Measurements from ENCODE around the gene INPP5K.

GRCh38 chr17:1464186-1464585 is 52.2 kb downstream of the INPP5K start:
- no peak for TF ChIP-seq POLR2AphosphoS5 (IDR thresholded peaks at IDR 0.05; ENCODE audit: low read depth, low read length)
- no peak for TF ChIP-seq REST (IDR thresholded peaks at IDR 0.05; ENCODE audit: insufficient read depth in 1 of 2, low read depth in 2 of 2, low read length in 2 of 2)
- no peak for TF ChIP-seq TAF1 (IDR thresholded peaks at IDR 0.05; ENCODE audit: borderline replicate concordance, insufficient read depth, low read length)

All from PFSK-1 (cell line).